Endothelial cell of umbilical vein (primary cell): ENCODE results near the gene AGBL3. TPM values are rescaled to one million over a fixed set of nuclear protein-coding genes. Genes with fewer than 3 reads are reported as not detected.

Experiments used
- BruUV-seq: library from RNA; stranded (reverse); fragments of 400-500 nt; replicated peaks from 2 replicates; lab custom pipeline; 2021; lab: Mats Ljungman, UMichigan
- CTCF ChIA-PET: fragments of 300-600, 350-600 bp; sonication (Branson Sonifier 250); formaldehyde crosslinking; loops from one replicate; lab custom pipeline; 2021; ENCODE audit warnings: antibody characterized with exemption, inconsistent platforms; lab: Charles Lee
- POLR2A ChIA-PET: fragments of 300-600, 350-600 bp; sonication (Branson Sonifier 250); formaldehyde crosslinking; loops from one replicate; lab custom pipeline; 2021; ENCODE audit warnings: antibody characterized with exemption, inconsistent platforms; lab: Charles Lee
- DNase-seq: peaks from one replicate; pipeline ENCODE4 v3.0.0-alpha.2; 2011; ENCODE audit warnings: low read depth, low spot score
- FAIRE-seq: peaks from 2 replicates; lab custom pipeline; 2011; peaks lifted over from hg19 to GRCh38; lab: Jason Lieb, UNC
- H2AFZ ChIP-seq: 2 replicates; pipeline ENCODE4 v1.6.0; 2012; ENCODE audit warnings: low read depth, low read length, control low read depth, inconsistent platforms
- H3K27ac ChIP-seq: 2 replicates; pipeline ENCODE4 v1.5.1; 2011; ENCODE audit warnings: low read depth, mild to moderate bottlenecking, control low read depth, low read length, moderate library complexity; ENCODE audit not compliant: insufficient read depth
- H3K27me3 ChIP-seq, 2 experiments: 2 replicates each; pipeline versions ENCODE4 v1.6.0 to v1.6.1; 2011; ENCODE audit warnings: low read length in 2 of 2, mixed read lengths in 1 of 2; ENCODE audit not compliant: control insufficient read depth in 2 of 2, insufficient read depth in 2 of 2
- H3K36me3 ChIP-seq, 2 experiments: 2 replicates in 1 of 2; 3 replicates in 1 of 2; pipeline ENCODE4 v1.5.1; 2011; ENCODE audit warnings: low read length in 2 of 2, mild to moderate bottlenecking in 1 of 2, moderate library complexity in 1 of 2; ENCODE audit not compliant: control insufficient read depth in 2 of 2, insufficient read depth in 2 of 2; ENCODE audit errors: extremely low read depth in 1 of 2
- H3K4me1 ChIP-seq: 3 replicates; pipeline ENCODE4 v1.5.1; 2011; ENCODE audit warnings: mild to moderate bottlenecking, low read length; ENCODE audit not compliant: control insufficient read depth, insufficient read depth; ENCODE audit errors: extremely low read depth
- H3K4me2 ChIP-seq: 2 replicates; pipeline ENCODE4 v1.6.1; 2011; ENCODE audit warnings: low read length, control low read depth, mixed read lengths; ENCODE audit not compliant: insufficient read depth
- H3K4me3 ChIP-seq, 3 experiments: fragments of 200-600 bp in 1 of 3; sonication (generic), shearing (Covaris generic) in 1 of 3; replicated peaks in 1 of 3; 2 replicates each; pipeline ENCODE4 v1.5.1; 2011 to 2016; ENCODE audit warnings: control low read depth in 3 of 3, low read length in 3 of 3, mild to moderate bottlenecking in 2 of 3, inconsistent platforms in 1 of 3, low read depth in 1 of 3, moderate library complexity in 1 of 3; ENCODE audit not compliant: insufficient read depth in 1 of 3
- H3K79me2 ChIP-seq: 2 replicates; pipeline ENCODE4 v1.6.0; 2012; ENCODE audit warnings: low read length, inconsistent platforms; ENCODE audit not compliant: control insufficient read depth, insufficient read depth
- H3K9ac ChIP-seq: replicated peaks from 2 replicates; pipeline ENCODE3; 2011; ENCODE audit warnings: low read length, control low read depth; ENCODE audit not compliant: insufficient read depth; ENCODE audit errors: extremely low read depth
- H3K9me1 ChIP-seq: replicated peaks from 3 replicates; pipeline ENCODE4 v1.6.0; 2011; ENCODE audit warnings: mild to moderate bottlenecking, low read length; ENCODE audit not compliant: control insufficient read depth, insufficient read depth; ENCODE audit errors: extremely low read depth
- H3K9me3 ChIP-seq: replicated peaks from 2 replicates; pipeline ENCODE4 v1.5.1; 2012; ENCODE audit warnings: low read length, inconsistent platforms; ENCODE audit not compliant: control insufficient read depth, insufficient read depth
- H4K20me1 ChIP-seq: replicated peaks from 2 replicates; pipeline ENCODE3; 2011; ENCODE audit warnings: mild to moderate bottlenecking, low read length; ENCODE audit not compliant: control insufficient read depth, insufficient read depth; ENCODE audit errors: extremely low read depth
- EZH2 ChIP-seq: IDR thresholded peaks from 2 replicates; pipeline ENCODE4 v1.6.1; 2012; ENCODE audit warnings: borderline replicate concordance, low read depth, mild to moderate bottlenecking, moderate library complexity, low read length, inconsistent platforms; ENCODE audit not compliant: severe bottlenecking
- FOS ChIP-seq: IDR thresholded peaks from 2 replicates; pipeline ENCODE4 v1.6.1; 2011; ENCODE audit warnings: mild to moderate bottlenecking, low read length, moderate library complexity, borderline replicate concordance; ENCODE audit not compliant: insufficient read depth
- GATA2 ChIP-seq: IDR thresholded peaks from 2 replicates; pipeline ENCODE4 v1.7.0; 2011; ENCODE audit warnings: low read depth, mild to moderate bottlenecking, moderate library complexity, mixed read lengths, low read length; ENCODE audit not compliant: insufficient read length, insufficient read depth
- JUN ChIP-seq: IDR thresholded peaks from 2 replicates; pipeline ENCODE4 v1.6.1; 2011; ENCODE audit warnings: borderline replicate concordance, low read depth; ENCODE audit not compliant: insufficient read length, insufficient read depth
- MYC ChIP-seq: IDR thresholded peaks from one replicate; pipeline ENCODE4 v1.6.1; 2011; ENCODE audit warnings: mild to moderate bottlenecking, low read depth, low read length
- POLR2A ChIP-seq: IDR thresholded peaks from 2 replicates; pipeline ENCODE4 v1.6.1; 2012; ENCODE audit warnings: low read depth, mild to moderate bottlenecking, control low read depth, low read length
- POLR2AphosphoS5 ChIP-seq: IDR thresholded peaks from 2 replicates; pipeline ENCODE4 v1.6.1; 2012; ENCODE audit warnings: low read depth, mild to moderate bottlenecking, control low read depth, low read length, moderate library complexity; ENCODE audit not compliant: insufficient read depth
- dilution Hi-C: fragments of 300-500 bp; cut with MboI; formaldehyde crosslinking; loops from one replicate; pipeline ENCODE4 v1.15.0; 2019; ENCODE audit warnings: low sequenced_read_pairs; ENCODE audit not compliant: extremely low pct_ligation_motif_present
- intact Hi-C: fragments of 100-400 bp; cut with micrococcal nuclease; formaldehyde crosslinking; loops from one replicate; pipeline ENCODE4 v1.10.0; 2022
- polyA plus RNA-seq, 4 experiments: library from polyadenylated mRNA; depleted of rRNA in 3 of 4; stranded (reverse) in 3 of 4; unstranded in 1 of 4; fragments of >200 nt; gene quantifications; 2 replicates each; pipeline versions ENCODE4 v1.2.1 to v1.2.3, GENCODE V29; 2011 to 2012; ENCODE audit warnings: missing spikeins in 1 of 4
- total RNA-seq: library from RNA; stranded (reverse); gene quantifications from 2 replicates; pipeline ENCODE4 v1.2.3, GENCODE V29; 2021
- TF ChIP-seq, protein P1 (sequence below): IDR thresholded peaks from 2 replicates; pipeline ENCODE4 v1.6.1; 2011; ENCODE audit not compliant: insufficient read depth, insufficient read length
- TF ChIP-seq, protein P2 (sequence below), 2 donors: IDR thresholded peaks; 1 replicate in 1 of 2; 2 replicates in 1 of 2; pipeline ENCODE4 v1.5.1; 2011; ENCODE audit warnings: low read length in 2 of 2, mild to moderate bottlenecking in 2 of 2, moderate library complexity in 2 of 2, control low read depth in 1 of 2, inconsistent platforms in 1 of 2, low read depth in 1 of 2; ENCODE audit not compliant: insufficient read depth in 1 of 2; ENCODE audit errors: extremely low read depth in 1 of 2

The AGBL3 gene
- total and polyA plus RNA-seq, 2 donors (not counting 3 experiments of a cell fraction or from before 2014, with no cell fraction given) = 0.97 to 3.2 TPM

DNA sequence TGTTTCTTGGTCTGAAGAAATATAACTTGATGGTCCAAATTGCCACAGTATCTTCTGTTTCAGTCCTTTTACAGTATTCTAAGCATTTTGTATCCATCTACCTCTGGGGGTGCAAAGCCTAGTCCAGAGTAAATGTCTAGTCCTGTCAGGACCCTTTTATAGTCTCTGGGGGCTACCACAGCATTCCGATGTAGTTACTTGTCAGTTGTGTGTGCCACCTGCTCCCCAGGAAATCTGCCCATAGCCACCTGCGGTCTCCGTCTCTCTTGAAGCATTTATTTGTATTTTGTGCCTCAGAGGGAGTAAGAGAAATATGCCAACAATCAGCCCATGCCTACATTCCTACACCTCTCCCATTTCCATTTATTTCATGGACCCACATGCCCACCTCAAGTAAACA, 12.8 kb downstream of the AGBL3 start:
- FAIRE-seq = no peak
- no peaks in the 10 kb centered on the region for H3K4me1 ChIP-seq
- TF ChIP-seq FOS (no peak), GATA2 (no peak), POLR2AphosphoS5 (no peak), MYC (no peak), POLR2A (no peak), JUN (no peak), EZH2 (no peak)
- TF ChIP-seq, protein P1, sequence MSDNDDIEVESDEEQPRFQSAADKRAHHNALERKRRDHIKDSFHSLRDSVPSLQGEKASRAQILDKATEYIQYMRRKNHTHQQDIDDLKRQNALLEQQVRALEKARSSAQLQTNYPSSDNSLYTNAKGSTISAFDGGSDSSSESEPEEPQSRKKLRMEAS = no peak
- TF ChIP-seq, protein P2, sequence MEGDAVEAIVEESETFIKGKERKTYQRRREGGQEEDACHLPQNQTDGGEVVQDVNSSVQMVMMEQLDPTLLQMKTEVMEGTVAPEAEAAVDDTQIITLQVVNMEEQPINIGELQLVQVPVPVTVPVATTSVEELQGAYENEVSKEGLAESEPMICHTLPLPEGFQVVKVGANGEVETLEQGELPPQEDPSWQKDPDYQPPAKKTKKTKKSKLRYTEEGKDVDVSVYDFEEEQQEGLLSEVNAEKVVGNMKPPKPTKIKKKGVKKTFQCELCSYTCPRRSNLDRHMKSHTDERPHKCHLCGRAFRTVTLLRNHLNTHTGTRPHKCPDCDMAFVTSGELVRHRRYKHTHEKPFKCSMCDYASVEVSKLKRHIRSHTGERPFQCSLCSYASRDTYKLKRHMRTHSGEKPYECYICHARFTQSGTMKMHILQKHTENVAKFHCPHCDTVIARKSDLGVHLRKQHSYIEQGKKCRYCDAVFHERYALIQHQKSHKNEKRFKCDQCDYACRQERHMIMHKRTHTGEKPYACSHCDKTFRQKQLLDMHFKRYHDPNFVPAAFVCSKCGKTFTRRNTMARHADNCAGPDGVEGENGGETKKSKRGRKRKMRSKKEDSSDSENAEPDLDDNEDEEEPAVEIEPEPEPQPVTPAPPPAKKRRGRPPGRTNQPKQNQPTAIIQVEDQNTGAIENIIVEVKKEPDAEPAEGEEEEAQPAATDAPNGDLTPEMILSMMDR (IDR thresholded peaks at IDR 0.05; ENCODE audit: extremely low read depth in 1 of 2, insufficient read depth in 1 of 2, low read depth in 1 of 2, low read length in 2 of 2) = no peak
- DNase-seq = no peak
- H3K27ac ChIP-seq = no peak overlapping the region
- BruUV-seq = no TSS peak
- H3K4me2 ChIP-seq = no peak overlapping the region
- no peak overlapping the region for H2AFZ ChIP-seq
- H4K20me1 ChIP-seq = no peaks in the 10 kb centered on the region
- no peak overlapping the region for H3K4me3 ChIP-seq
- intact Hi-C loops (no loop called here), dilution Hi-C loops (no loop called here)
- H3K9me3 ChIP-seq = no peaks in the 10 kb centered on the region
- ChIA-PET POLR2A (no interaction called here), CTCF (no interaction called here)
- H3K9ac ChIP-seq = no peak overlapping the region
- H3K36me3 ChIP-seq = peaks cover 3 to 10% of the 10 kb centered on the region in 2 experiments
- no peaks in the 10 kb centered on the region for H3K79me2 ChIP-seq
- no peaks in the 10 kb centered on the region for H3K9me1 ChIP-seq
- H3K27me3 ChIP-seq = no peaks in the 10 kb centered on the region
